ENCODE results near the gene FHIT.

FHIT gene

DNA sequence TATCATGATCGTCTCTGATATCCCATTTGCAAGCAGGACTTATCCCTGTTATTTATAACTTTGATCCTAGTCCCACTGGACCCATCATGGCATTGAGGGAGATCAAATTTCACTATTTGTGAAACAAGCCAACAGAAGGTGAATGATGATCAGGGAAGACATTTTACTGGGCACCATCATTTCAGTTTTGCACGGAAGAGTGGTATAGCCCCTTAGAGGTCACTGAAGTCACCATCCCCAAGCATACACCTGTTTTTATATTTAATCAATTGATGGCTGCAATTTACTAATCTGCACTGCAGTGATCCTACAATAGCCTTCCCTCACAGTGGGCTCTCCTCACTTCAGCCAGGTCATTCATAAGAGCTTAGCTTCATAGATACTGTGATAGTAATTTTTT lies 132.4 kb downstream of the FHIT start:
- H3K27me3 ChIP-seq (ENCODE audit: low read length) = no peaks in the 10 kb centered on the region
- H3K9ac ChIP-seq (ENCODE audit: low read length) = no peak overlapping the region
- no peaks in the 10 kb centered on the region for H3K9me3 ChIP-seq (ENCODE audit: insufficient read depth, low read length)
- no peak overlapping the region for H2AFZ ChIP-seq (ENCODE audit: low read depth, low read length, severe bottlenecking)
- TF ChIP-seq, protein P1, sequence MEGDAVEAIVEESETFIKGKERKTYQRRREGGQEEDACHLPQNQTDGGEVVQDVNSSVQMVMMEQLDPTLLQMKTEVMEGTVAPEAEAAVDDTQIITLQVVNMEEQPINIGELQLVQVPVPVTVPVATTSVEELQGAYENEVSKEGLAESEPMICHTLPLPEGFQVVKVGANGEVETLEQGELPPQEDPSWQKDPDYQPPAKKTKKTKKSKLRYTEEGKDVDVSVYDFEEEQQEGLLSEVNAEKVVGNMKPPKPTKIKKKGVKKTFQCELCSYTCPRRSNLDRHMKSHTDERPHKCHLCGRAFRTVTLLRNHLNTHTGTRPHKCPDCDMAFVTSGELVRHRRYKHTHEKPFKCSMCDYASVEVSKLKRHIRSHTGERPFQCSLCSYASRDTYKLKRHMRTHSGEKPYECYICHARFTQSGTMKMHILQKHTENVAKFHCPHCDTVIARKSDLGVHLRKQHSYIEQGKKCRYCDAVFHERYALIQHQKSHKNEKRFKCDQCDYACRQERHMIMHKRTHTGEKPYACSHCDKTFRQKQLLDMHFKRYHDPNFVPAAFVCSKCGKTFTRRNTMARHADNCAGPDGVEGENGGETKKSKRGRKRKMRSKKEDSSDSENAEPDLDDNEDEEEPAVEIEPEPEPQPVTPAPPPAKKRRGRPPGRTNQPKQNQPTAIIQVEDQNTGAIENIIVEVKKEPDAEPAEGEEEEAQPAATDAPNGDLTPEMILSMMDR (IDR thresholded peaks at IDR 0.05; ENCODE audit: insufficient read depth, low read length, poor library complexity, severe bottlenecking) = no peak
- TF ChIP-seq EZH2phosphoT487 (conservative IDR thresholded peaks at IDR 0.05; ENCODE audit: low read length) = no peak
- no peaks in the 10 kb centered on the region for H3K79me2 ChIP-seq (ENCODE audit: insufficient read depth, low read length)
- H3K36me3 ChIP-seq (ENCODE audit: low read length) = no peaks in the 10 kb centered on the region
- H3F3A ChIP-seq (ENCODE audit: insufficient read depth) = no peaks in the 10 kb centered on the region
- no peaks in the 10 kb centered on the region for H4K20me1 ChIP-seq (ENCODE audit: low read depth, low read length)
- no peak overlapping the region for H3K27ac ChIP-seq (ENCODE audit: low read depth, low read length)
- H3K9me2 ChIP-seq (replicated peaks; ENCODE audit: insufficient read depth, low read length) = no peaks in the 10 kb centered on the region
- H3K4me3 ChIP-seq (ENCODE audit: insufficient read depth, low read length, poor library complexity, severe bottlenecking) = no peak overlapping the region
- no peak overlapping the region for H3K4me2 ChIP-seq (ENCODE audit: low read depth, low read length, poor library complexity, severe bottlenecking)

DNA sequence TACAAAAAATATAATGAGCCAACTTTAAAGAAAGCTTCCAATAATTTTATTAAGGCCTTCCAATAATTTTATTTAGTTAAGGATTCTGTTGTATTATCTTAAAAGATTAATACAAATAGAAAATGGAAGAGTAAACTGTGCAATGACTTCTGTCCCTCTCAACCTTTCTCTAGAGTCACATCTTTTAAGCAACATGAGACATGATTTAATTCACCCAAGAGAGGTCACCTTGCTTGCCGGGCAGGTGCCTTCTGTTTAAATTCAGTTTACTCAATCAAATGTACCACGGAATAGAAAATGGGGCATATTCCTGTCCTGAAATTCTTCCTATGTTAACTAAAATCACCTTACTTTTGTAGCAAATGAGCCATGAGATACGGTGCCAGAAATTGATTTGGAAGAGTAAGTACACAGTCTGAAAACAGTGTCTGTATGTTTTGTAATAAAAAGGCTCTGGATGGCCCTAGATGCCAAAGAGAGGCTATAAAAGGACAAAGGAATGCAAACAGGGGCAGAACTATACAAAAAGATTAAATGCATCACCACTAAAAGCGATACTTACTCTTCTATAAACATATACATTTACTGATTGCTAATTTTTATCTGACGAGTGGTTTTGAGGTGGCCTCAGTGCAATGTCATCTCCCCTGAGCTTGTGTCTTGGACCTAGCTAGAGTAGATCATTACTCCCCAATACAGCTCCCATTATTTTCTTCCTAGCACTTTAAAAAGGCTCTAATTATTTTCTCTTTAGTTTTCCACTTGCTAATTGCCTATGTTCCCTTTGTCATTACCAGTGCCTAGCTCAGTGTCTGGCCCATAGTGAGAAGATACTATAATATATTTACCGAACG lies 134.0 kb downstream of the FHIT start:
- H4K20me1 ChIP-seq (ENCODE audit: low read depth, low read length) = no peaks in the 10 kb centered on the region
- H3F3A ChIP-seq (ENCODE audit: insufficient read depth) = no peaks in the 10 kb centered on the region
- no peaks in the 10 kb centered on the region for H3K9me3 ChIP-seq (ENCODE audit: insufficient read depth, low read length)
- TF ChIP-seq, protein P1 (IDR thresholded peaks at IDR 0.05; ENCODE audit: insufficient read depth, low read length, poor library complexity, severe bottlenecking) = no peak
- TF ChIP-seq EZH2phosphoT487 (conservative IDR thresholded peaks at IDR 0.05; ENCODE audit: low read length) = no peak
- no peak overlapping the region for H2AFZ ChIP-seq (ENCODE audit: low read depth, low read length, severe bottlenecking)
- H3K4me2 ChIP-seq (ENCODE audit: low read depth, low read length, poor library complexity, severe bottlenecking) = no peak overlapping the region
- H3K27ac ChIP-seq (ENCODE audit: low read depth, low read length) = no peak overlapping the region
- H3K79me2 ChIP-seq (ENCODE audit: insufficient read depth, low read length) = no peaks in the 10 kb centered on the region
- no peaks in the 10 kb centered on the region for H3K27me3 ChIP-seq (ENCODE audit: low read length)
- no peaks in the 10 kb centered on the region for H3K36me3 ChIP-seq (ENCODE audit: low read length)
- no peak overlapping the region for H3K4me3 ChIP-seq (ENCODE audit: insufficient read depth, low read length, poor library complexity, severe bottlenecking)
- no peak overlapping the region for H3K9ac ChIP-seq (ENCODE audit: low read length)
- no peaks in the 10 kb centered on the region for H3K9me2 ChIP-seq (replicated peaks; ENCODE audit: insufficient read depth, low read length)

- Histone ChIP-seq H3K9ac (ENCODE audit: low read length) (no peak overlapping the region), H3K9me2 (replicated peaks; ENCODE audit: insufficient read depth, low read length) (no peaks in the 10 kb centered on the region), H3K27ac (ENCODE audit: low read depth, low read length) (no peak overlapping the region), H3F3A (ENCODE audit: insufficient read depth) (no peaks in the 10 kb centered on the region), H3K36me3 (ENCODE audit: low read length) (no peaks in the 10 kb centered on the region), H3K27me3 (ENCODE audit: low read length) (no peaks in the 10 kb centered on the region), H3K4me2 (ENCODE audit: low read depth, low read length, poor library complexity, severe bottlenecking) (no peak overlapping the region), H4K20me1 (ENCODE audit: low read depth, low read length) (no peaks in the 10 kb centered on the region), H2AFZ (ENCODE audit: low read depth, low read length, severe bottlenecking) (no peak overlapping the region), H3K9me3 (ENCODE audit: insufficient read depth, low read length) (no peaks in the 10 kb centered on the region), H3K79me2 (ENCODE audit: insufficient read depth, low read length) (no peaks in the 10 kb centered on the region), H3K4me3 (ENCODE audit: insufficient read depth, low read length, poor library complexity, severe bottlenecking) (no peak overlapping the region)
- no peak for TF ChIP-seq EZH2phosphoT487 (conservative IDR thresholded peaks at IDR 0.05; ENCODE audit: low read length)
- TF ChIP-seq, protein P1 (IDR thresholded peaks at IDR 0.05; ENCODE audit: insufficient read depth, low read length, poor library complexity, severe bottlenecking) = no peak
These were observed 136.8 kb downstream of the FHIT start for GRCh38 chr3:61114316-61114953.
